Thoracic aorta (tissue), 2 donors: Measurements from ENCODE around the gene MEI1. TPM values are rescaled to one million over a fixed set of nuclear protein-coding genes. Genes with fewer than 3 reads are reported as not detected.

ENCODE experiments used
- ATAC-seq: fragments of 150-250 bp; one replicate; pipeline ENCODE4 v1.8.0; 2017; ENCODE audit warnings: low read depth; ENCODE audit not compliant: insufficient number of reproducible peaks, low FRiP score
- DNase-seq: peaks from one replicate; pipeline ENCODE4 v3.0.0-alpha.2; 2020; ENCODE audit warnings: low spot score
- H3K27ac ChIP-seq, 2 donors: fragments of 200-600 bp; sonication (generic); 1 replicate in 1 of 2; 2 replicates in 1 of 2; pipeline ENCODE4 v1.5.1; 2016; ENCODE audit warnings: mild to moderate bottlenecking in 2 of 2, moderate library complexity in 2 of 2
- H3K27me3 ChIP-seq: fragments of 200-600 bp; sonication (generic); replicated peaks from 2 replicates; pipeline ENCODE4 v1.6.0; 2016; ENCODE audit warnings: mild to moderate bottlenecking; ENCODE audit not compliant: insufficient read depth
- H3K36me3 ChIP-seq: fragments of 200-600 bp; sonication (generic); one replicate; pipeline ENCODE4 v1.5.1; 2016
- H3K4me1 ChIP-seq, 2 donors: fragments of 200-600 bp; sonication (generic); 1 replicate in 1 of 2; 2 replicates in 1 of 2; pipeline versions ENCODE4 v1.5.1 to v1.6.0; 2016; ENCODE audit warnings: low read depth in 2 of 2, mild to moderate bottlenecking in 1 of 2; ENCODE audit not compliant: control insufficient read depth in 1 of 2
- H3K4me3 ChIP-seq: fragments of 200-600 bp; sonication (generic); 2 replicates; pipeline ENCODE4 v1.5.1; 2016; ENCODE audit warnings: mild to moderate bottlenecking
- H3K9me3 ChIP-seq: fragments of 200-600 bp; sonication (generic); 2 replicates; pipeline ENCODE4 v1.5.1; 2016
- total RNA-seq, 2 donors: library from RNA; depleted of rRNA; stranded (reverse); fragments of >200 nt; gene quantifications; one replicate each; pipeline versions ENCODE4 v1.1.0 to v1.2.3, GENCODE V29; 2016
- TF ChIP-seq, protein P1 (sequence below): fragments of 200-600 bp; sonication (generic); IDR thresholded peaks from one replicate; pipeline ENCODE4 v1.5.1; 2019; ENCODE audit warnings: antibody characterized with exemption

MEI1 gene
- total RNA-seq, 2 donors from 2014 or later: 1.8 to 3.8 TPM

DNA sequence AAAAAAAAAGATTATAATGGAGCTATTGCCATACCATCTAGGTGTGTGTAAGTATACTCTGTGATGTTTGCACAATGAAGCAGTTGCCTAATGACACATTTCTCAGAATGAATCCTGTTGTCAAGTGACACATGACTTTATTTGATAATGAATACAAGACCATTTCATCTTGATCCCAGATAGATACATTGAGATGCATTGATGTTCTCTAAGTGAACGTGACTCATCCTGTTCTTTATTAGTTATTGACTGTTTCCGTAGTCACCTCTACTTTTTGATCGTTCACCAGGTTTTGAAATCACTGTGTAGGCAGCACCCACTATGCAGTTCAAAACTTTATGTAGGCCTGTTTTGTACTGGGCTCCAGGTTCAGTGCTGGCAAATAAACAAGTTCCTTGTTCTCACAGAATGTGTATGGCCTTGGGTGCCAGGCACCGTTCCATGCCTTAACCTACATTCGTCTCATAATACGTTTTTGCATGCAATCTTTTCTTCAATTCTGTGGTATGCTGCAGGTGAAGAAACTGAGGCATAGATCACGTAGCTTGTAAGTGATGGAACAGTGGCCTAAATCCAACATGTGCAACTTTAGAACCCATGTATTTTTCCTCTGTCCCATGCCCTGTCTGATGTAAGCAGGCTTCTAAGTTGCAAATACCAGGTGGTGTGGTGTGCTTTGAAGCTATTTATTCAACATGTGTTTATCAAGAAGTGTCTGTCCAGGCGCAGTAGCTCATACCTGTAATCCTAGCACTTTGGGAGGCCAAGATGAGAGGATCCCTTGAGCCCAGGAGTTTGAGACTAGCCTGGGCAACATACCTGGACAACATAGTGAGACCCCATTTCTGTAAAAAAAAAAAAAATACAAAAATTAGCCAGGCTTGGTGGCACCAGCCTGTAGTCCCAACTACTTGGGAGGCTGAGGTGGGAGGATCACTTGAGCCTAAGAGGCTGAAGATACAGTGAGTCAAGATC is 144.0 kb downstream of the MEI1 start:
- no peak overlapping the region for H3K4me3 ChIP-seq
- no peak overlapping the region for H3K27ac ChIP-seq
- H3K9me3 ChIP-seq: no peaks in the 10 kb centered on the region
- ATAC-seq (no peak), DNase-seq (no peak)
- H3K4me1 ChIP-seq: peaks cover 0 to 15% of the 10 kb centered on the region in 2 donors
- TF ChIP-seq, protein P1, sequence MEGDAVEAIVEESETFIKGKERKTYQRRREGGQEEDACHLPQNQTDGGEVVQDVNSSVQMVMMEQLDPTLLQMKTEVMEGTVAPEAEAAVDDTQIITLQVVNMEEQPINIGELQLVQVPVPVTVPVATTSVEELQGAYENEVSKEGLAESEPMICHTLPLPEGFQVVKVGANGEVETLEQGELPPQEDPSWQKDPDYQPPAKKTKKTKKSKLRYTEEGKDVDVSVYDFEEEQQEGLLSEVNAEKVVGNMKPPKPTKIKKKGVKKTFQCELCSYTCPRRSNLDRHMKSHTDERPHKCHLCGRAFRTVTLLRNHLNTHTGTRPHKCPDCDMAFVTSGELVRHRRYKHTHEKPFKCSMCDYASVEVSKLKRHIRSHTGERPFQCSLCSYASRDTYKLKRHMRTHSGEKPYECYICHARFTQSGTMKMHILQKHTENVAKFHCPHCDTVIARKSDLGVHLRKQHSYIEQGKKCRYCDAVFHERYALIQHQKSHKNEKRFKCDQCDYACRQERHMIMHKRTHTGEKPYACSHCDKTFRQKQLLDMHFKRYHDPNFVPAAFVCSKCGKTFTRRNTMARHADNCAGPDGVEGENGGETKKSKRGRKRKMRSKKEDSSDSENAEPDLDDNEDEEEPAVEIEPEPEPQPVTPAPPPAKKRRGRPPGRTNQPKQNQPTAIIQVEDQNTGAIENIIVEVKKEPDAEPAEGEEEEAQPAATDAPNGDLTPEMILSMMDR: no peak
- H3K27me3 ChIP-seq: no peaks in the 10 kb centered on the region
- no peaks in the 10 kb centered on the region for H3K36me3 ChIP-seq

DNA sequence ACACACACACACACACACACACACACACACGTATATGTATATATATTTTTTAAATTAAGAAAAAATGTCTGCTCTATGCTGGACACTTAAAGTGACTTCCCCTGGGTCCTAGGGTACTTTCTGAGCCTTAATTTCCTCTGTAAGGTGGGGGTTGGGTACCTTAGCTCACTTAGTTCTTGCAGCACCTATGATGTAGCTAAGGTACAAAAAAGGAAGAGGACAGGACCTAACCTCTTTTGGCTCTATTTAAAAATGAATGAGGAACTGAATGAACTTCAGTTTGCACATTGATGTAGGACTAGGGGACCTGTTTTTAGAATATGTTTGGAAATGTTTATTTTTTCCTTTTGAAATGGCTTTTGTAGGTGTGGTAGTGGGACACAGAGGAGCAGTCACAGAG is 144.7 kb downstream of the MEI1 start:
- Histone ChIP-seq H3K27ac (no peak overlapping the region), H3K4me1 (peaks cover 0 to 15% of the 10 kb centered on the region in 2 donors), H3K36me3 (no peaks in the 10 kb centered on the region), H3K4me3 (no peak overlapping the region), H3K9me3 (no peaks in the 10 kb centered on the region), H3K27me3 (no peaks in the 10 kb centered on the region)
- TF ChIP-seq, protein P1: no peak
- no peak for DNase-seq
- ATAC-seq: no peak

DNA sequence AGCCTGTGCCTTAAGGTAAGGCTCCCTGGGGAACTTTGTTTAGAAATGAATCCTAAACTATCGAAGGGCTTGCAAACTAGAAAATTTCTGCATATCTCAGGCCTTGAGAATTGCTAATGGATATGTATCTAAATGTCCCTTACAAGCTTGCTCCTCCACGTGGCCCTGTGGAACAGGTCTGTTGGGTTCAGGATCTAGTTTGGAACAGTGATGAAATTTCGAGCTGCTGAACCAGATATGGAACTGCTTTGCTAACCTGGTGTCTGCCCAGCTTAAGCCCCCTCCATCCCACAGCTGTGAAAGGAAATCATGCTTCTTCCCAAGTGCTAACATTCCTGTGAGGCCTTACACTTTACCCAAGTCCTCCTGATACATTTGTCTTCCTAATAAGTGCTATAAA is 145.2 kb downstream of the MEI1 start:
- DNase-seq (no peak), ATAC-seq (no peak)
- no peaks in the 10 kb centered on the region for H3K36me3 ChIP-seq
- H3K27ac ChIP-seq: no peak overlapping the region
- TF ChIP-seq, protein P1: no peak
- H3K4me1 ChIP-seq: peaks cover 0 to 15% of the 10 kb centered on the region in 2 donors
- H3K9me3 ChIP-seq: no peaks in the 10 kb centered on the region
- H3K4me3 ChIP-seq: no peak overlapping the region
- H3K27me3 ChIP-seq: no peaks in the 10 kb centered on the region

DNA sequence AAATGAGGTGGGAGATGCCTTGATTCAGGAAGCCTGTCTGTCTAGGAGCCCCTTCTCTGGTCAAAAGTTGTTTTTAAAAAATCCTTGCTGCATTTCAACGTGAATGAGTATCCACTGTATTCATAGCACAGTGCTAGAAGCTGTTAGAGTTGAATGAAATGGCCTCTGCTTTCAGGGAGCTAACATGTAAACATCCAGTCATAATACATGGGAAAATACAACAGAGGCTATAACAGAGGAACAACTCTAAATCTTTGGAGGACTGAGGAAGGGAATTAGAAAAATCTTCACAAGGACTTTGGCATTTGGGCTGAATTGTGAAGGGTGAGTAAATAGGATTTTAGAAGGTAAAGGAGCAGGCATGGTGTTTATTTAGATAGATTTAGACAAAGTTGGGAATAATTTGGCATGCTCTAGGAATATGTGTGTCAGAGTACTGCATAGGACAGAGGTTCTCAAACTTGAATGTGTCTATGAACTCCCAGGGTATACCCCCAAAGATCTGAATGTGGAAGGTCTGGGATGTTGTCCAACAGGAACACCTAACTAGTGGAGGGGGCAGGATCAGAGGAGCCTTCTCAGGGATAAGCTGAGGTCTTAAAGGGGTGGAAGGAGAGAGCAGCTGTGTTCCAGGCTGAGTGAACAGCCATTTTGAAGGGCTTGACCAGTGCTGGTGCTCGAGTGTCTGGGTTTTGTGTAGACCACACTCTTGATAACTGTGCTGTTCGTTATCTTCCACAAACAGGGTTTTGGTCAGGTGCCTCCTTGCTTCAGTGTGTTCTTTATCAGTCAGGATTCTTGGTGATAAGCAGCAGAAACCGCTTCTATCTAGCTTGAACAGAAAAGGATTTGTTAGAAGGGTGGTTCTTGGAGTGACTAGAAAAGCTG is 146.3 kb downstream of the MEI1 start:
- H3K9me3 ChIP-seq: no peaks in the 10 kb centered on the region
- no peaks in the 10 kb centered on the region for H3K27me3 ChIP-seq
- H3K4me1 ChIP-seq: peaks cover 0 to 15% of the 10 kb centered on the region in 2 donors
- H3K4me3 ChIP-seq: no peak overlapping the region
- DNase-seq (no peak), ATAC-seq (no peak)
- H3K36me3 ChIP-seq: no peaks in the 10 kb centered on the region
- no peak overlapping the region for H3K27ac ChIP-seq
- TF ChIP-seq, protein P1: no peak
